ENCODE measurements around the gene TTC34. TPM values are rescaled to one million over a fixed set of nuclear protein-coding genes. Genes with fewer than 3 reads are reported as not detected.

TTC34 gene
- total and polyA plus RNA-seq, 10 of the 15 experiments (the other 5 are each of a cell fraction or from before 2014, with no cell fraction given), result 0.03 to 0.49 (median 0.05) TPM; not detected in 2

- no peak for FAIRE-seq
- no peak overlapping the region for H2AFZ ChIP-seq (ENCODE audit: control insufficient read depth, low read depth, low read length)
- no peak overlapping the region for H3K4me2 ChIP-seq (ENCODE audit: control insufficient read depth, insufficient read depth)
- peaks cover 0 to 4% of the 10 kb centered on the region in 2 experiments; a peak in 3 of 4 replicates for H3K27me3 ChIP-seq (replicated peaks in 1 of 2; ENCODE audit: control insufficient read depth in 2 of 2, insufficient read depth in 2 of 2, low read length in 1 of 2)
- no peak overlapping the region for H3K27ac ChIP-seq (ENCODE audit: control insufficient read depth, insufficient read depth)
- CTCF ChIA-PET, result no interaction called here
- no peak overlapping the region for H3K9ac ChIP-seq (ENCODE audit: control insufficient read depth, insufficient read depth, low read length)
- in situ Hi-C loops (cut with MboI), result no loop called here
- H3K9me3 ChIP-seq (replicated peaks; ENCODE audit: control insufficient read depth, insufficient read depth, low read length), result peaks cover 2% of the 10 kb centered on the region; the same call in 1 of the 3 replicates
- no peaks in the 10 kb centered on the region for H3K36me3 ChIP-seq (ENCODE audit: control insufficient read depth in 2 of 2, insufficient read depth in 2 of 2, low read length in 1 of 2)
- intact Hi-C loops (cut with micrococcal nuclease; ENCODE audit: unreplicated experiment), result no loop called here
- DNase-seq (ENCODE audit: low read depth, low spot score), result no peak
- POLR2A ChIA-PET, result no interaction called here
- no peaks in the 10 kb centered on the region for H4K20me1 ChIP-seq (ENCODE audit: control insufficient read depth, insufficient read depth)
- WGBS (ENCODE audit: insufficient coverage, insufficient replicate concordance, low lambda C conversion rate, missing lambda C conversion rate), result 4% methylated on average over 10 of the region's 10 CpGs
- H3K4me1 ChIP-seq (ENCODE audit: control insufficient read depth, insufficient read depth, low read length), result no peaks in the 10 kb centered on the region
- RAD21 ChIA-PET (ENCODE audit: unreplicated experiment), result no interaction called here
- ATAC-seq, result no peak
- H3K4me3 ChIP-seq, result no peak overlapping the region
- TF ChIP-seq BRCA1 (IDR thresholded peaks at IDR 0.05; ENCODE audit: low read depth, low read length) (no peak), CBX3 (IDR thresholded peaks at IDR 0.05; ENCODE audit: borderline replicate concordance, low read depth) (no peak), ZNF384 (IDR thresholded peaks at IDR 0.05; ENCODE audit: borderline replicate concordance, low read depth, low read length) (no peak), NRF1 (conservative IDR thresholded peaks at IDR 0.05; ENCODE audit: low read depth, low read length) (no peak), ZSCAN29 (IDR thresholded peaks at IDR 0.05) (no peak)
- H3K79me2 ChIP-seq (ENCODE audit: control insufficient read depth, insufficient read depth, low read length), result no peaks in the 10 kb centered on the region
- no TSS peak for BruUV-seq (replicated peaks)
- SMC1A ChIA-PET (ENCODE audit: uncharacterized antibody, unreplicated experiment), result no interaction called here
These were observed 176.2 kb downstream of the TTC34 start for GRCh38 chr1:2625311-2625710.

- BruUV-seq (replicated peaks), result no TSS peak
- Histone ChIP-seq H2AFZ (ENCODE audit: control insufficient read depth, low read depth, low read length) (no peak overlapping the region), H3K27ac (ENCODE audit: control insufficient read depth, insufficient read depth) (no peak overlapping the region), H3K4me2 (ENCODE audit: control insufficient read depth, insufficient read depth) (no peak overlapping the region), H3K4me3 (no peak overlapping the region), H3K27me3 (replicated peaks in 1 of 2; ENCODE audit: control insufficient read depth in 2 of 2, insufficient read depth in 2 of 2, low read length in 1 of 2) (peaks cover 0 to 4% of the 10 kb centered on the region in 2 experiments; a peak in 3 of 4 replicates), H3K36me3 (ENCODE audit: control insufficient read depth in 2 of 2, insufficient read depth in 2 of 2, low read length in 1 of 2) (no peaks in the 10 kb centered on the region), H3K4me1 (ENCODE audit: control insufficient read depth, insufficient read depth, low read length) (no peaks in the 10 kb centered on the region), H3K79me2 (ENCODE audit: control insufficient read depth, insufficient read depth, low read length) (no peaks in the 10 kb centered on the region), H3K9ac (ENCODE audit: control insufficient read depth, insufficient read depth, low read length) (no peak overlapping the region), H3K9me3 (replicated peaks; ENCODE audit: control insufficient read depth, insufficient read depth, low read length) (peaks cover 2% of the 10 kb centered on the region; the same call in 1 of the 3 replicates), H4K20me1 (ENCODE audit: control insufficient read depth, insufficient read depth) (no peaks in the 10 kb centered on the region)
- CTCF ChIA-PET, result no interaction called here
- DNase-seq (ENCODE audit: low read depth, low spot score) (no peak), FAIRE-seq (no peak), ATAC-seq (no peak)
- intact Hi-C loops (cut with micrococcal nuclease; ENCODE audit: unreplicated experiment), result no loop called here
- TF ChIP-seq CHD1 (IDR thresholded peaks at IDR 0.05; ENCODE audit: low read depth, low read length), result no peak
- TF ChIP-seq MYB (IDR thresholded peaks at IDR 0.05; ENCODE audit: borderline replicate concordance, low read depth, low read length), result no peak
- no peak for TF ChIP-seq TBL1XR1 (IDR thresholded peaks at IDR 0.05; ENCODE audit: low read depth, low read length)
- TF ChIP-seq HDGF (IDR thresholded peaks at IDR 0.05), result no peak
- TF ChIP-seq EZH2 (IDR thresholded peaks at IDR 0.05; ENCODE audit: borderline replicate concordance, control insufficient read depth, low read depth, low read length), result no peak
- TF ChIP-seq JUND (IDR thresholded peaks at IDR 0.05; ENCODE audit: low read depth, low read length), result no peak
- TF ChIP-seq KAT2A (conservative IDR thresholded peaks at IDR 0.05; ENCODE audit: control insufficient read depth, low read depth, low read length), result no peak
- TF ChIP-seq LARP7 (IDR thresholded peaks at IDR 0.05), result no peak
- no peak for TF ChIP-seq ZNF217 (IDR thresholded peaks at IDR 0.05)
- TF ChIP-seq TARDBP (IDR thresholded peaks at IDR 0.05; ENCODE audit: borderline replicate concordance), result no peak
- no peak for TF ChIP-seq PBX3 (IDR thresholded peaks at IDR 0.05; ENCODE audit: insufficient replicate concordance, low read depth, low read length)
- no peak for TF ChIP-seq POU2F2 (IDR thresholded peaks at IDR 0.05; ENCODE audit: borderline replicate concordance, low read depth, low read length)
- TF ChIP-seq EGR1 (IDR thresholded peaks at IDR 0.05; ENCODE audit: borderline replicate concordance in 1 of 2, low read depth in 2 of 2, low read length in 2 of 2), result no peak
- no peak for TF ChIP-seq CBX3 (IDR thresholded peaks at IDR 0.05; ENCODE audit: borderline replicate concordance, low read depth)
- no peak for TF ChIP-seq ZSCAN29 (IDR thresholded peaks at IDR 0.05)
- no peak for TF ChIP-seq EED (IDR thresholded peaks at IDR 0.05; ENCODE audit: low read depth)
- no peak for TF ChIP-seq ASH2L (IDR thresholded peaks at IDR 0.05; ENCODE audit: borderline replicate concordance, low read depth)
- WGBS (ENCODE audit: insufficient coverage, insufficient replicate concordance, low lambda C conversion rate, missing lambda C conversion rate), result 27% methylated on average over 11 of the region's 13 CpGs
- in situ Hi-C loops (cut with MboI), result no loop called here
- SMC1A ChIA-PET (ENCODE audit: uncharacterized antibody, unreplicated experiment), result no interaction called here
- POLR2A ChIA-PET, result no interaction called here
- RAD21 ChIA-PET (ENCODE audit: unreplicated experiment), result no interaction called here
These were observed 176.7 kb downstream of the TTC34 start for GRCh38 chr1:2624735-2625300.

Measured in GM12878 (cell line).